Kidney capillary endothelial cell (primary cell): Measurements from ENCODE around the gene FKBP11.
"Not testable (repeated sequence)": the region's sequence is repeated elsewhere in the genome, so short reads cannot be mapped to it uniquely, and the experiment has no call there.

Experiments
- DNase-seq: peaks from one replicate; pipeline ENCODE4 v3.0.0-alpha.2; 2018; ENCODE audit warnings: low spot score

FKBP11 gene

GRCh38 chr12:48907245-48907644 is 18.0 kb downstream of the FKBP11 start:
- no peak for DNase-seq

GRCh38 chr12:48903982-48904411 is 21.3 kb downstream of the FKBP11 start:
- DNase-seq: peak; percentile 69

GRCh38 chr12:48903363-48903981 is 21.8 kb downstream of the FKBP11 start:
- no peak for DNase-seq

GRCh38 chr12:48901278-48901677 is 24.0 kb downstream of the FKBP11 start:
- no peak for DNase-seq

- no peak for DNase-seq
These were observed 25.6 kb downstream of the FKBP11 start for GRCh38 chr12:48899651-48900050.

GRCh38 chr12:48894271-48894670 is 31.0 kb downstream of the FKBP11 start:
- no peak for DNase-seq

- peak; percentile 76 for DNase-seq
These were observed 34.5 kb downstream of the FKBP11 start for GRCh38 chr12:48890657-48891418.

- DNase-seq: no peak
These were observed 35.6 kb downstream of the FKBP11 start for GRCh38 chr12:48889679-48890078.

GRCh38 chr12:48883305-48884161 is 41.8 kb downstream of the FKBP11 start:
- DNase-seq: no peak

GRCh38 chr12:48882972-48883304 is 42.4 kb downstream of the FKBP11 start:
- no peak for DNase-seq

GRCh38 chr12:48882315-48882687 is 43.0 kb downstream of the FKBP11 start:
- DNase-seq: peak; percentile 69

- DNase-seq: no peak
These were observed 43.5 kb downstream of the FKBP11 start for GRCh38 chr12:48881686-48882314.

GRCh38 chr12:48880647-48881046 is 44.6 kb downstream of the FKBP11 start:
- no peak for DNase-seq

- DNase-seq: no peak
These were observed 46.7 kb downstream of the FKBP11 start for GRCh38 chr12:48878548-48878947.

- DNase-seq: no peak
These were observed 49.3 kb downstream of the FKBP11 start for GRCh38 chr12:48875944-48876515.

GRCh38 chr12:48873534-48873933 is 51.8 kb downstream of the FKBP11 start:
- not testable (repeated sequence) for DNase-seq

- no peak for DNase-seq
These were observed 52.2 kb downstream of the FKBP11 start for GRCh38 chr12:48873096-48873495.
